Activated CD4-positive, alpha-beta memory T cell treated with anti-CD3 and anti-CD28 coated beads for 36 hours (primary cell): ENCODE data around the gene NAV3. TPM values are rescaled to one million over a fixed set of nuclear protein-coding genes. Genes with fewer than 3 reads are reported as not detected.

Experiments
- CTCF ChIA-PET: fragments of 350-600 bp; sonication (Branson Sonifier 250); formaldehyde crosslinking; loops from one replicate; lab custom pipeline; 2021; ENCODE audit warnings: antibody characterized with exemption, inconsistent platforms; lab: Charles Lee
- POLR2A ChIA-PET: fragments of 350-600 bp; sonication (Branson Sonifier 250); formaldehyde crosslinking; loops from one replicate; lab custom pipeline; 2021; ENCODE audit warnings: antibody characterized with exemption; lab: Charles Lee
- DNase-seq: peaks from one replicate; pipeline ENCODE4 v3.0.0-alpha.2; 2020
- H3K27ac Mint-ChIP-seq: one replicate; pipeline ENCODE4 v1.8.0; 2021; ENCODE audit warnings: mixed read lengths
- H3K27me3 Mint-ChIP-seq: one replicate; pipeline ENCODE4 v1.8.0; 2021; ENCODE audit warnings: mixed read lengths
- H3K36me3 Mint-ChIP-seq: one replicate; pipeline ENCODE4 v1.8.0; 2021; ENCODE audit warnings: mixed read lengths
- H3K4me1 Mint-ChIP-seq: one replicate; pipeline ENCODE4 v1.8.0; 2021; ENCODE audit warnings: low read depth, mixed read lengths
- H3K4me3 Mint-ChIP-seq: one replicate; pipeline ENCODE4 v1.8.0; 2021; ENCODE audit warnings: mild to moderate bottlenecking, mixed read lengths
- H3K9me3 Mint-ChIP-seq: one replicate; pipeline ENCODE4 v1.8.0; 2021; ENCODE audit warnings: mixed read lengths
- intact Hi-C: fragments of 100-400 bp; cut with micrococcal nuclease; formaldehyde crosslinking; loops from one replicate; pipeline ENCODE4 v1.15.1; 2023
- total RNA-seq, 2 experiments: library from RNA; stranded (reverse); gene quantifications; one replicate each; pipeline ENCODE4 v1.2.3, GENCODE V29; 2021

The NAV3 gene
- total RNA-seq, 2 experiments from 2014 or later, result not detected

DNA sequence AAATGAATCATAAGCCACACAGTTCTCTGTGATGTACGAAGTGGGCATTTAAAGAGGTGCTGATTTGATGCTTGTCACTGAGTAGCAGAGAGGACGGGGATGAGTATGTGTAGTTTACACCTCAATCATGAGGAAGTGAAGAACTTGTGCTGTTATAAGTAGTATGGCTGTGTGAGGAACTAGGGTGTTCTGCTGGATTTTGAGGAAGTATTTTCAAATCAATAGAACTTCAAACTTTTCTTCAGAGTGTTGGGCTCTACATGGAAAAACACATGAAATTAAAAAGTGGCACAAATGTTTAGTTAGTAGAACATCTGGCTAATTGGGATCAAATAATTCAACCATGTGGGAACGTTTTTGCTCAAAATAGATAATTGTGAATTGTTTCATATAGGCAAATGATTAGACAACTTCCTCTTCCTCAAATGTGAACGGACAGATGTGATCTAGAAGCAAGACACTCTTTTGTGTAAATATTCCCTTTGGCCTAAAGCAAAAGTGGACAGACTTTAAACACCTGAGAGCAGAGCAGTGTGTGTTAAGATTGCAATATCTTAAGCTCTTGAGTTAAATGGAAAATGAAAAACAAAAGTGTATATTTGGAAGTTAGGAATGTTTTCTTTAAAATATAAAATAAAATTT is 168.5 kb downstream of the NAV3 start:
- ChIA-PET CTCF (no interaction called here), POLR2A (no interaction called here)
- intact Hi-C loops, result no loop called here
- H3K4me3 Mint-ChIP-seq, result no peak overlapping the region
- DNase-seq, result no peak
- H3K9me3 Mint-ChIP-seq, result no peaks in the 10 kb centered on the region
- H3K4me1 Mint-ChIP-seq, result no peaks in the 10 kb centered on the region
- no peaks in the 10 kb centered on the region for H3K36me3 Mint-ChIP-seq
- no peak overlapping the region for H3K27ac Mint-ChIP-seq
- no peaks in the 10 kb centered on the region for H3K27me3 Mint-ChIP-seq

DNA sequence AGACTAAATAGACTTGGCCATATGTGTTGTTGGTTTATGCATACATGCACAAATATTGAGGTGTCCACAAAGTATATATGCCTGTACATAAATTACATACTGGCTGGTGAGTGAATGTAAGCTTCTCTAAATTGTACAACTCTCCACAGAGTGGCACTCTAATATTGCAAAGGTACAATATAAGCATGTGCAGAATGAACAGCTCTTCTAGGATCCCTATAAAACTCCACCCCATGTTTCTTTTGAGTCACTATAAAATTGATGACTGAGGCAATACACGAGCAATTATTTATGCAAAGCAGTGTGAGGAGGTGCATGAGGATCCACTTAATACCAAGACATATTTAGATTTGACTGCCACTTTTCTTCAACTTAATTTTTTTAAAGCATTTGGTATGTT is 172.2 kb downstream of the NAV3 start:
- POLR2A ChIA-PET, result no interaction called here
- Mint-ChIP-seq H3K27me3 (no peaks in the 10 kb centered on the region), H3K36me3 (no peaks in the 10 kb centered on the region), H3K9me3 (no peaks in the 10 kb centered on the region), H3K27ac (no peak overlapping the region), H3K4me3 (no peak overlapping the region), H3K4me1 (no peaks in the 10 kb centered on the region)
- intact Hi-C loops, result no loop called here
- CTCF ChIA-PET, result no interaction called here
- no peak for DNase-seq

GRCh38 chr12:78004249-78005093 is 173.8 kb downstream of the NAV3 start:
- intact Hi-C loops, result no loop called here
- Mint-ChIP-seq H3K4me1 (no peaks in the 10 kb centered on the region), H3K36me3 (no peaks in the 10 kb centered on the region), H3K27ac (no peak overlapping the region), H3K27me3 (no peaks in the 10 kb centered on the region), H3K4me3 (no peak overlapping the region), H3K9me3 (no peaks in the 10 kb centered on the region)
- DNase-seq, result no peak
- ChIA-PET CTCF (no interaction called here), POLR2A (no interaction called here)

- no peaks in the 10 kb centered on the region for H3K27me3 Mint-ChIP-seq
- no peaks in the 10 kb centered on the region for H3K36me3 Mint-ChIP-seq
- H3K9me3 Mint-ChIP-seq, result no peaks in the 10 kb centered on the region
- no peak for DNase-seq
- no peak overlapping the region for H3K4me3 Mint-ChIP-seq
- H3K4me1 Mint-ChIP-seq, result no peaks in the 10 kb centered on the region
- ChIA-PET POLR2A (no interaction called here), CTCF (no interaction called here)
- H3K27ac Mint-ChIP-seq, result no peak overlapping the region
- intact Hi-C loops, result no loop called here
These were observed 174.4 kb downstream of the NAV3 start for GRCh38 chr12:78005094-78005492.

DNA sequence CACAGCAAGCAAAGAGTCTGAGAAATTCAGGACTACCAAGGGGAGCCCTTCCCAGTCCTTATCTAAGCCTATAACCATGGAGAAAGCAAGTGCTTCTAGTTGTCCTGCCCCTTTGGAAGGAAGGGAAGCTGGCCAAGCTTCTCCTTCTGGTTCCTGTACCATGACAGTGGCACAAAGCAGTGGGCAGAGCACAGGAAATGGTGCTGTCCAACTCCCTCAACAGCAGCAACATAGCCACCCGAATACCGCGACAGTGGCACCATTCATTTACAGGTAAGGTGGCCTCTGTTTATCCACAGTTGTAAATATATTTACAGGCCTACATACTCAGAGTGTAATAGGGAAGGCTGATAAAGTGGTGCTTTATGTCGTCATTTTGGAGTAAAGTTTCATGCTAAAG is 176.5 kb downstream of the NAV3 start:
- H3K27ac Mint-ChIP-seq, result no peak overlapping the region
- CTCF ChIA-PET, result no interaction called here
- H3K4me1 Mint-ChIP-seq, result no peaks in the 10 kb centered on the region
- H3K27me3 Mint-ChIP-seq, result no peaks in the 10 kb centered on the region
- H3K9me3 Mint-ChIP-seq, result no peaks in the 10 kb centered on the region
- no peak for DNase-seq
- POLR2A ChIA-PET, result no interaction called here
- H3K4me3 Mint-ChIP-seq, result no peak overlapping the region
- H3K36me3 Mint-ChIP-seq, result no peaks in the 10 kb centered on the region
- intact Hi-C loops, result no loop called here

GRCh38 chr12:78009031-78009430 is 178.3 kb downstream of the NAV3 start:
- CTCF ChIA-PET, result no interaction called here
- no peaks in the 10 kb centered on the region for H3K27me3 Mint-ChIP-seq
- no peaks in the 10 kb centered on the region for H3K4me1 Mint-ChIP-seq
- no peaks in the 10 kb centered on the region for H3K36me3 Mint-ChIP-seq
- peaks cover 6% of the 10 kb centered on the region for H3K9me3 Mint-ChIP-seq
- DNase-seq, result no peak
- POLR2A ChIA-PET, result no interaction called here
- H3K4me3 Mint-ChIP-seq, result no peak overlapping the region
- intact Hi-C loops, result no loop called here
- no peak overlapping the region for H3K27ac Mint-ChIP-seq

DNA sequence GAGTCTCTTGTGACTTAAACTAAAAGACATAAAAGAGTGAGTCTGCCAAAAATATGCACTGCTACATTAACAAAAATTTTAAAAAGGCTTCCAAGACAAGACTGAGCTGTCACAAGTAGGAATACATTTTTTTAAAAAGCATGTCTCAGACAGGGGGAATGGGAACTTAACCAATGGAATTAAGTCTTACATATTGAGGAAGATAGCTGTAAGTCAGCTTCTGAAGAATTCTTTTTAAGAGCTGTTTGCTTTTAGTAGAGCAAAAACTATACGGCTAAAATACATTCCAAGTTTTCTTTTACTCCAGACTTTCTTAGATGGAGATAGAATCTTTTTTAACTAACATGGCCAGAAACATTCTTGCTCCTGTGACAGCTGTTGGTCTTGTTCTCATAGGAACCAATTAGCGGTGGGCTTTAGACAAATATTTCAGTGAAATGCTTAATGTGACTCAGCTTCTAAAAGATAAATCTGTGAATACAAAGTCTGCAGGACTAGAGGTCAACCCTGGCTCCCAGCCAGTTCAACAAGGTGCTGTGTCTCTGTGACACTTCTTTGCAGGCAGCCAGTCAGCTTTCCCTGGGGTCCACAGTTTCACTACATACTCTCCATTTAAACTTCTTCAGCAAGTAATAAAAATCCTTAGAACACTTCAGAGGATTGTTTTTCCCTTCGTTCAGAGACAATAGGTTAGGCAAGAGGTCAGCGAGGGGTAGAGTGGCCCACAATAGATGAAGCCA is 187.6 kb downstream of the NAV3 start:
- Mint-ChIP-seq H3K9me3 (peaks cover 9% of the 10 kb centered on the region), H3K27me3 (no peaks in the 10 kb centered on the region), H3K4me3 (no peak overlapping the region), H3K4me1 (no peaks in the 10 kb centered on the region), H3K27ac (no peak overlapping the region), H3K36me3 (no peaks in the 10 kb centered on the region)
- CTCF ChIA-PET, result no interaction called here
- intact Hi-C loops, result no loop called here
- DNase-seq, result no peak
- POLR2A ChIA-PET, result no interaction called here

DNA sequence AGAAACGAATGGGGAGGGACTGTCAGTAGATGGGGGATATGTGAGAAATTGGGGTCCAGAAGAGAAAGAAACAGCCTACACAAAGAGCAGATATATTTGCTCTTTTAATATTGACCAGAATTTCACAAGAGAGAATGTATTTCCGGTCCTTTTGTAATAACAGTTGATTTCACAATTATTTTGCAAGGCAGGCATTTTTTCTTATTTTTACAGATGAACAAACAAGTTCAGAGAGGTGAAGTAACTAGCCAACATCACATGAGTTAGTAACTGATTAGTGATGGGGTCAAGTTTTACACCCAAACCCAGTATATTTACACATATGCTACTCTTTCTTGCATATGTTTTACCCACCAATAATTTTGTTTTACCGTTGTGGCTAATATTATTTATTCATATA is 188.2 kb downstream of the NAV3 start:
- ChIA-PET CTCF (no interaction called here), POLR2A (no interaction called here)
- DNase-seq, result no peak
- H3K36me3 Mint-ChIP-seq, result no peaks in the 10 kb centered on the region
- H3K4me1 Mint-ChIP-seq, result no peaks in the 10 kb centered on the region
- H3K27ac Mint-ChIP-seq, result no peak overlapping the region
- no peak overlapping the region for H3K4me3 Mint-ChIP-seq
- intact Hi-C loops, result no loop called here
- H3K27me3 Mint-ChIP-seq, result no peaks in the 10 kb centered on the region
- peaks cover 7% of the 10 kb centered on the region for H3K9me3 Mint-ChIP-seq

DNA sequence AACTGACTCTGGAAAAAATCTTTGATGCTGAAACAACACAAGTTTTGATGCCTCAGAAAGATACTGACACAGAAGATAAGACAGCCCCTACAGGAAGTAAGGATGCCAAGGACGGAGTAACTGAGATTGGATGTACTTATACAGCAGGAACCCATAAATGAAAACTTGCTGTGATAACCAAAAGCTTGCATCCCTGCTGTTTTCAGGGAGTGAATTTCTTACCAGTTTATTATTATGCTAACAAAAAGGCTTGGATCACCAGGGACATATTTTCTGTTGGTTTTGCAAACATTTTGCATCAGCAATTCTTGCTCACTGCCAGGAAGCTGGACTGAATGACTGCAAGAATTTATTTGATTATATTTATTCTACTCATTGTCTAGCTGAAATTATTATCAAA is 197.7 kb downstream of the NAV3 start:
- no peak for DNase-seq
- H3K27ac Mint-ChIP-seq, result no peak overlapping the region
- CTCF ChIA-PET, result interaction anchor here (0.6 kb wide), 1 partner anchor 192 kb away, joined by 3 read pairs; no protein-coding TSS in a partner anchor
- POLR2A ChIA-PET, result no interaction called here
- no peaks in the 10 kb centered on the region for H3K36me3 Mint-ChIP-seq
- H3K9me3 Mint-ChIP-seq, result peaks cover 18% of the 10 kb centered on the region
- no peak overlapping the region for H3K4me3 Mint-ChIP-seq
- no peaks in the 10 kb centered on the region for H3K27me3 Mint-ChIP-seq
- no peaks in the 10 kb centered on the region for H3K4me1 Mint-ChIP-seq
- intact Hi-C loops, result no loop called here

DNA sequence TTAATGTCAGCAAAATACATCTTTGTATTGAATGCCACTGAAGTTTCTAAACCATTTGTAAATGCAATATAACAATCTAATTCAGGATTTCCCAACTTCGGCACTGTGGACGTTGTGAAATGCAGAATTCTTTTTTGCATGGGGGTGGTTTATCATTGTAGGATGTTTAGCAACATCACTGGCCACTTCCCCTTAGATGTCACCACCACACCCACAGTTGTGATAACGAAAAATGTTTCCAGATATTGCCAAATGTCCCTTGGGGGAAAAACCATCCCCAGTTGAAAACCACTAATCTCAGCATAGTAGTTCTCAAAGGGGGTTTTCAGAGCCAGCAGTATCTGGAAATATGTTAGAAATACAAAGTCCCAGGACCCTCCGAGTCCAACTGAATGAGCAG is 203.3 kb downstream of the NAV3 start:
- Mint-ChIP-seq H3K4me1 (no peaks in the 10 kb centered on the region), H3K4me3 (no peak overlapping the region), H3K9me3 (peaks cover 9% of the 10 kb centered on the region), H3K36me3 (no peaks in the 10 kb centered on the region), H3K27ac (no peak overlapping the region), H3K27me3 (no peaks in the 10 kb centered on the region)
- intact Hi-C loops, result no loop called here
- POLR2A ChIA-PET, result no interaction called here
- DNase-seq, result no peak
- CTCF ChIA-PET, result no interaction called here

DNA sequence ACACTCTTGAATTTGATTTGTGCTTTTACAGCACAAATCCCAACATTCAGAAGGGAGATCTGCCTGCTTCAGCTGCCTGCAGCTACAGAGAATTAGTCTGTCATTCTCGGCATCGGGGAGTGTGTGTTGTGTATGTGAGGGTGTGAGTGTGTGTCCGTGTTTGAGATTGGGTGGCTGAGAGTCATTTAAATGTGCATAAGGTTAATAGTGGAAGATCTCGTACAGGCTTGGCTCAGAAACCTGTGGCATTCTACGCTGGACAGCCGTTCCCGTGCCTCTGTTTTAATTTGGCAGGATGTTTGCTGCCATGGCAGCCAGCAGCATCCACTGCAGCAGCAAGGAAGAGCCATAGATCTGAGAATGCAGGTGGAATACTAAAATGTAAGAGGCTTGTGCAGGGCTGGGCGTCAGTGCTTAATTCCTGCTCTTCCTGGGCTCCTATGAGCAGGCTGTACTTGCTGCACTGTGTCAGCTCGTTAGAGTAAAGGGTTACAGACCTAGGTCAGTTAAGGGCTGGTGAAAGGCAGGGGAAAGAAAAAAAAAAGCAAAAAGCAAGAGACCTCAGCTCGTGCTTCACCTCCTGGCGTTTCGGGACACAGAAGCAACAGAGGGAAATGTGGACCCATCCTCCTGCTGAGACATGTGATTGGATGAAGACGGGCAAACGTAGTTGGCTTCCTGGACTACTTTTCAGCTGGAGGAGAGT is 205.4 kb downstream of the NAV3 start:
- intact Hi-C loops, result no loop called here
- Mint-ChIP-seq H3K4me3 (no peak overlapping the region), H3K4me1 (no peaks in the 10 kb centered on the region), H3K9me3 (peaks cover 9% of the 10 kb centered on the region), H3K36me3 (no peaks in the 10 kb centered on the region), H3K27me3 (no peaks in the 10 kb centered on the region), H3K27ac (no peak overlapping the region)
- POLR2A ChIA-PET, result no interaction called here
- CTCF ChIA-PET, result no interaction called here
- no peak for DNase-seq

GRCh38 chr12:78036874-78037273 is 206.2 kb downstream of the NAV3 start:
- no peaks in the 10 kb centered on the region for H3K27me3 Mint-ChIP-seq
- H3K36me3 Mint-ChIP-seq, result no peaks in the 10 kb centered on the region
- H3K4me1 Mint-ChIP-seq, result no peaks in the 10 kb centered on the region
- H3K4me3 Mint-ChIP-seq, result no peak overlapping the region
- intact Hi-C loops, result no loop called here
- CTCF ChIA-PET, result no interaction called here
- DNase-seq, result no peak
- POLR2A ChIA-PET, result no interaction called here
- peaks cover 6% of the 10 kb centered on the region for H3K9me3 Mint-ChIP-seq
- H3K27ac Mint-ChIP-seq, result no peak overlapping the region
